Central memory CD4-positive, alpha-beta T cell (primary cell): ENCODE data around the gene NOXO1.
"Not testable (repeated sequence)": the region's sequence is repeated elsewhere in the genome, so short reads cannot be mapped to it uniquely, and the experiment has no call there.

Experiments
- DNase-seq: peaks from one replicate; pipeline ENCODE4 v3.0.0; 2022

NOXO1 gene

DNA sequence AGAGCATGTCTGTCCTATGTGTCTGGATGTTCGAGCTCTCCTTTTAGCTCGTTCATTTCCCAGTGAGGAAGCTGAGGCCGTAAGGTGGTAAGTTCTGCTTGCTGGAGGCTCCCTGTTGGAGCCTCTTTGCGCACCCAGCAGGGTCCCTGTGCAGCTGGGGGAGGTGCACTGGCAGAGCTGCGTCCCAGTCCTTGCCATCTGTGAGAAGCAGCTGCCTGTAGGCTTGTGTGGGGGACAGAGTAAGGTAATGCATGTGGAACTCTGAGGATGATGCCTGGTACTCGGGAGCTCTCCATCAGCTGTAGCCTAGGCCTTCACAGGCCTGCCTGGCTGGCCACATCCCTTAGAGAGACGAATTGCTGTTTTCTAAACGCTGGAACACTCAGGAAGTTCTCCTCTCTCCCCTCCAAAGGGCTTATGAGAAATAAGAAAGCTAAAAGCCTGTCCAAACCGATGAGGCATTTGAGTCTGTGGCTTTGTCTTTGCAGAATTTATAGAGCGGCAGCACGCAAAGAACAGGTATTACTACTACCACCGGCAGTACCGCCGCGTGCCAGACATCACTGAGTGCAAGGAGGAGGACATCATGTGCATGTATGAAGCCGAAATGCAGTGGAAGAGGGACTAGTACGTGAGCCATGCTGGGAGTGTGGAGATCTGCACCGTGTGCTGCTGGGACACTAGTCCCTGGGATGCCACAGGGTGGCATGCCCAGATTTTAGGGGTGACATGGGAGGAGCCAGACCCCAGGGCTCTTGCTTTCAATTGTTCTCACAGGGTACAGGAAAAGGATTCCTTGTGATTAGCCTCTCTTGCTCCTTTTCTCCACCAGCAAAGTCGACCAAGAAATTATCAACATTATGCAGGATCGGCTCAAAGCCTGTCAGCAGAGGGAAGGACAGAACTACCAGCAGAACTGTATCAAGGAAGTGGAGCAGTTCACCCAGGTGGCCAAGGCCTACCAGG, 20.3 kb downstream of the NOXO1 start:
- DNase-seq, result peak; percentile 28

DNA sequence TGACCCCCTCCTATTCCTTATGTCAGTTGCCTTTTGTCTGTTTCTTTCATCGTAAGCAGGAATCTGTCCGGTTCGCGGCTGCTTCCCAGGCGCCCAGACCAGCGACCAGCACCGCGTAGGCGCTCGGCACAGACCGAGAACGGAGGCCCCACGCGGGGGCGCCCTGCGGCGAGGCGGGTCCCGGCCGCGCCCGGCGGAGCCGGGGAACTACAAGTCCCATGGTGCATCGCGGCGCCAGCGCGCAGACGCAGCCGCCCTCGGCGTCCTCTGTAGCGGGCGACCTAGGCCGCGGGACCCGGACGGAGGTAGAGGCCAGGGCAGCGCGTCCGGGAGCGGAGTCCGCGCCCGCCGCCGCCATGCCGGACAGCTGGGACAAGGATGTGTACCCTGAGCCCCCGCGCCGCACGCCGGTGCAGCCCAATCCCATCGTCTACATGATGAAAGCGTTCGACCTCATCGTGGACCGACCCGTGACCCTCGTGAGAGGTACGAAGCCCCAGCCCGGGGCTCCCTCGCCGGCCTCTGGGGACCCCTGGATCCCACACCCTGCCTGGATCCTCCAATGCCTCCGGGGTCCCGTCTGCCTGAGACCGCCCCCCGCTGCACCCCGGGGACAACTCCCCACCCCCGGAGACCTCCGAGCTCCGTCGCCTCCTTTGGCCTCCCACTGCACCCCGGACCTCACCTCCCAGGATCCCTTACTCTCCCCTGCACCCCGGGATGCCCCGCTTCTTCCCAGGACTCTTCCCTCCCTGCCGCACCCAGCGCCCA, 21.8 kb downstream of the NOXO1 start, which contains the start of gene NDUFB10:
NDUFB10 (plus strand) TSS at position 270 of the 771 bp plus-strand sequence; CDS start at position 357, 87 bp downstream.
- DNase-seq, result peak; percentile 85

DNA sequence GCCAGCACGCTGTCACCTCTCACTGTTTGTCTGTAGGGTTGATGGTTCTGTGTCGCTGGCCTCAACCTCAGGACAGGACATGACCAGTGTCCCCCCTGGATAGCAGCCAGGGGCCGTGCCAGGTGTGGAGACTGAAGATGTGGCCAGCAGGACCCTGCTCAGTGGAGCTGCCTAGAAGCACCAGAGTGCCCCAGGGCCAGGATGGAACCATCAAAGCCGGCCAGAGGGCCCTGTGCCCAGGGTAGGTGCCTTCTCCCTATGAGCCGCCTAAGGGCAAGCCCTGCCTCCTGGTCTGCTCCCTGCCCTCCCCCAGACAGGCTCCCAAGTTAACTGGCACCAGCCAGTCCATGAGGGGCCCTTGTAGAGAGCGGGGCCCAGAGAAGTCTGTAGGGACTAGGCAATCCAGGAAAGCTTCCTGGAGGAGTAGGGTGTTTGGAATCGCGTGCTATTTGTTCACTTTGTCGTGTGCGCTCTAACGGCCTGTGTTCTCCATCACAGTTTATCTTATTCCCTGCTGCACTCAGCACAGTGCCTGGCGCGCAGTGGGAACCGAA, 22.5 kb downstream of the NOXO1 start:
- no peak for DNase-seq

DNA sequence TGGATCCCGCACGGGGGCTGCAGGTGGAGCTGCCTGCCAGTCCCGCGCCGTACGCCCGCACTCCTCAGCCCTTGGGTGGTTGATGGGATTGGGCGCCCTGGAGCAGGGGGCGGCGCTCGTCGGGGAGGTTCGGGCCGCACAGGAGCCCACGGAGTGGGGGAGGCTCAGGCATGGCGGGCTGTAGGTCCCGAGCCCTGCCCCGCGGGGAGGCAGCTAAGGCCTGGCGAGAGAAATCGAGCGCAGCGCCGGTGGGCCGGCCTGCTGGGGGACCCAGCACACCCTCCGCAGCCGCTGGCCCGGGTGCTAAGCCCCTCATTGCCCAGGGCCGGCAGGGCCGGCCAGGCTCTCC, 23.2 kb downstream of the NOXO1 start:
- DNase-seq, result not testable (repeated sequence)

DNA sequence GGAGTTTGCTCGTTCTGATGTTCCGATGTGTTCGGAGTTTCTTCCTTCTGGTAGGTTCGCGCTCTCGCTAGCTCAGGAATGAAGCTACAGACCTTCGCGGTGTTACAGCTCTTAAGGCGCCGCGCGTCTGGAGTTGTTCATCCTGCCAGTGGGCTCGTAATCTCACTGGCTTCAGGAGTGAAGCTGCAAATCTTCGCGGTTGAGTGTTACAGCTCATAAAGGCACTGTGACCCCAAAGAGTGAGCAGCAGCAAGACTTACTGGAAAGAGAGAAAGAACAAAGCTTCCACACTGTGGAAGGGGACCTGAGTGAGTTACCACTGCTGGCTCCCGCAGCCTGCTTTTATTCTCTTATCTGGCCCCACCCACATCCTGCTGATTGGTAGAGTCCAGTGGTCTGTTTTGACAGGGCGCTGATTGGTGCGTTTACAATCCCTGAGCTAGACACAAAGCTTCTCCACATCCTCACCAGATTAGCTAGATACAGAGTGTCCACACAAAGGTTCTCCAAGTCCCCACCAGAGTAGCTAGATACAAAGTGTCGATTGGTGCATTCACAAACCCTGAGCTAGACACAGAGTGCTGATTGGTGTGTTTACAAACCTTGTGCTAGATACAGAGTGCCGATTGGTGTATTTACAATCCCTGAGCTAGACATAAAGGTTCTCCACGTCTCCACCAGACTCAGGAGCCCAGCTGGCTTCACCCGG, 23.7 kb downstream of the NOXO1 start:
- not testable (repeated sequence) for DNase-seq

DNA sequence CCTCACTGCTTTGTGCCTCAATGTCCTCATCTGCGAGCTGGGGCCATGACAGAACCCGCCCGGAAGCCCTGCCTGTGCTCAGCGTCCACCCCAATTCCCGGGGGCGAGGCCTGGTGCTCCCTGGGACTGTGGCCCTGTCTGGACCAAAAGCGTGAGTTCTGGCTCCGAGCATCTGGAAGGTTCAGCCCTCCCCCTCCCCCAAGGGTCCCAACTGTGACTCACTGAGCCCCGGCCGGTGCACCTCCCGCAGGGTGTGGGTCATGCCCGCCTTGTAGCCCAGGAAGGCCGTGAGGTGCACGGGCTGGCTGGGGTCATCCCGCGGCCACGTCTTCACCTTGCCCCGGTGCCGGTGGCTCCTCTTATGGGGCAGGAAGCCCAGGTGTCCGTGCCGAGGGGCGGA, 27.5 kb downstream of the NOXO1 start:
- DNase-seq, result no peak

DNA sequence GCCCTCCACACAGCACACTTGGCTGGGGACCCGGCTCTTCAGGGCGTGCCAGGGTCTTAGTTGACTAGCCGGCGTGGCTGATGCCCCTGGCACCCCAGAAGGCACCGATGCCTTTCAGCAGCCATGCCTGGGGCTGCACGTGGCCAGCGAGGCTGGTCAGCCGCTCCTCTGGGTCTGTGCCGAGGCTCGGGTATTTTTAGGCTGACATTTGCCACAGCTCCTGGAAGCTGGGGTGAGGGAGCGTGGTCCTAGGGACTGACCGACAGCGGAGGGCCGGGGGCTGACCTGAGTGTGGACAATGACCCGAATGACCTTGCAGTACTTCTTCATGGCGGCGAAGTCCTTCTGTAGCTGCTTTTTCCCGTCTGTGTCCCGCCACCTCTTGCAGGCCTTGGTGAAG, 30.7 kb downstream of the NOXO1 start:
- DNase-seq, result no peak

DNA sequence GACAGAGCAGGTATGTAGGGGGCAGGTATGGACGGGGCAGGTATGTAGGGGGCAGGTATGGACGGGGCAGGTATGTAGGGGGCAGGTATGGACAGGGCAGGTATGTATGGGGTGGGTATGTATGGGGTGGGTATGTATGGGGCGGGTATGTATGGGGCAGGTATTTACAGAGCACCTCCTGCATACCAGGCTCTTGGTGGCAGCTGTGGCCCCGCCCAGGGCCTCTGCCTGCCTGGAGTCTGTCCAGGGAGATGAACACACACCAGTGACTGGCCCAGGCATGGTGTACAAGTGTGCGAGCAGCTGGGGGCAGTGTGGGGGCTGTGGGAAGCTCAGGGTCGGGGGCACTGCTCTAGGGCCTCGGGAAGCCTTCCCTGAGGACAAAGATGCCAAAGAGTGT, 31.2 kb downstream of the NOXO1 start:
- no peak for DNase-seq

DNA sequence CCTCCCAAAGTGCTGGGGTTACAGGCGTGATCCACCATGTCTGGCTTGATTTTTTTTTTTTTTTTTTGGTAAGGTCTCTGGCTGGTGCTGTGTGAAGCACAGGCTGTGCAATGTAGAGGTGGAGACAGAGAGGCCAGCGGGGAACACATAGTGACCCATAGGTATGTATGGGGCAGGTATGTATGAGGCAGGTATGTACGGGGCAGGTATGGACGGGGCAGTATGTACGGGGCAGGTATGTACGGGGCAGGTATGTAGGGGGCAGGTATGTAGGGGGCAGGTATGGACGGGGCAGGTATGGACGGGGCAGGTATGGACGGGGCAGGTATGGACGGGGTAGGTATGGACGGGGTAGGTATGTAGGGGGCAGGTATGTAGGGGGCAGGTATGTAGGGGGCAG, 31.8 kb downstream of the NOXO1 start:
- DNase-seq, result no peak

DNA sequence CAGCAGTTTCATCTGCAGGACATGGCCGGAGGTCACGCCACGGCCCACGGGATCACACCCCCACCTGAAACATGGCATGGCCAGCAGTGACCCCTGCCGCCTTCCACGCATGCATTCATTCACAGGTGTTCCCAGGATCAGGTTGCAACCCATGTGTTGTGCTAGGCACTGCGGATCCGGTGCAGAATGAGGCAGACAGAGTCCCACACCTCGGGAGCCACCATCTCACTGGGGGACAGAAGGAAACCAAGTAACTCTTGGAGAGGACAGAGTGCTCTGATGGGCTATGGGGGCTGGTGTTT, 33.9 kb downstream of the NOXO1 start:
- DNase-seq, result no peak

DNA sequence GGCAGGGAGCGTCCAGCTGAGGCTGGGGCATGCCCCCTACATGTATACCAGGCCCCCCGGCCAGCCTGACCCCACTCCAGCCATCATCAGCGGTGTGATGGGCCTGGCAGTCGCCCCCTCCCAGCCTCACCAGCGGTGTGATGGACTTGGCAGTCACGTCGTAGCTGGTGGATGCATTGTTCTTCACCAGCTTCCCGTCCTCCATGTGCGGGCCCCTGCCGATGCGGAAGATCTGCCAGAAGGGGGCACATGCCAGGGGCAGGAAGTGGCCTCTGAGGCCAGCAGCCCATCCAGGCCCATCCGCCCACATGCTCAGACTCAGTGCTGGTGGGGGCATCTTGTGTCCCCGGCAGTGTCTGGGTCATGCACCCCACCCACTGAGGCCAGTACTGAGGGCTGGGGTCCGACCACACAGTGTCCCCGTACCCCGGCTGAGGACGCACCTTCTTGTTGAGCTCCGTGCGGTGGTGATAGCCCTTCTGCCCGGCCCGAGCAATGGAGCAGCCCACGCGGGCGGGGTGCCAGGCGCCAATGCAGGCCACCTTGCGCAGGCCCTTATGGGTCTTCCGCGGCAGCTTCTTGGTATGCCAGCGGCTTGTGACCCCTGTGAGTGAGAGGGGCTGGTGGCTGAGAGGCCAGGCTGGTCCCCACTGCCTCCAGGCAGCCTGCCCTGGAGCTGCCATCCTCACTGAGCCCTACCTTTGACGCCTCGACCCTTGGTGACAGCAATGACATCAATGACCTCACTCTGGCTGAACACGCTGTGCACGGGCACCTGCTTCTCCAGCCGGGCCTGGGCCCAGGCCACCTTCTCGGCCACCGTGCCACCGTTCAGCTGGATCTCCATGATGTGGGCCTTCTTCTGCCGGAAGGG, 34.5 kb downstream of the NOXO1 start:
- no peak for DNase-seq

DNA sequence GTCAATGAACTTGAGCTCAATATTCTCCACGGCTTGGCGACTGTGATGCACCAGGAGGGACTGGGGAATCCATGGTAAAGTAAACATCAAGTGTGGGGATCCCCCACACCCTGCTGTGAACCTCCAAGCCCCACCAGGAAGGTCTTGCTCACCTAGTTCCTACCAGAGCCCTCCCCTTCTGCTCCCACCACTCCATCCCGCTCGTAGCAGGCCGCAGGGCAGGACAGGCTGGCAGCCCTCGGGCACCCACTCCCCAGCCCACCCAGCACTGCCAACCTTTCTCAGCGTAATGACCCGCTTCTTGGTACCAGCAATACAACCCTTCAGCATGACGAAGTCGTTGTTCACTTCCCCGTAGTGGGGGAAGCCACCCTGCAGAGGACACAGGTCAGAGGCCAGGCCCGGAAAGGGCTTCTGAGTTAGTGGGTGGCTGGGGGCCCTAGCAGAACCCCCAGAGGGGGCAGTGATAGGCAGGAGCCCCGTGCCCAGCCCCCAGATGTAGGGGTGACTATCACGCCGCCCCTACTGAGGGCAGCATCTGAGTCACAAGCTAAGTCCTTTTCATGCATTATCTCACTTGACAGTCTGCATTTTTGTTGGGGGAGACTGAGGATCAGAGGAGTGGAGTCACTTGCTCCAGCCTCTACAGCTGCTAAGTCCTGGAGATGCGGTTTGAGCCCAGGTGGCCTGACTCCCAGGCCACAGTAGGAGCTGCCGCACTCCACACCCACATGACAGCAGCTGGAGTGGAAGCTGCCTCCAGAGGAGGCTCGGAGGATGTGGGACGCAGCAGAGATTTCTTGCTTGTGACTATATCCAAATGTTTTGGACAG, 35.5 kb downstream of the NOXO1 start:
- no peak for DNase-seq

DNA sequence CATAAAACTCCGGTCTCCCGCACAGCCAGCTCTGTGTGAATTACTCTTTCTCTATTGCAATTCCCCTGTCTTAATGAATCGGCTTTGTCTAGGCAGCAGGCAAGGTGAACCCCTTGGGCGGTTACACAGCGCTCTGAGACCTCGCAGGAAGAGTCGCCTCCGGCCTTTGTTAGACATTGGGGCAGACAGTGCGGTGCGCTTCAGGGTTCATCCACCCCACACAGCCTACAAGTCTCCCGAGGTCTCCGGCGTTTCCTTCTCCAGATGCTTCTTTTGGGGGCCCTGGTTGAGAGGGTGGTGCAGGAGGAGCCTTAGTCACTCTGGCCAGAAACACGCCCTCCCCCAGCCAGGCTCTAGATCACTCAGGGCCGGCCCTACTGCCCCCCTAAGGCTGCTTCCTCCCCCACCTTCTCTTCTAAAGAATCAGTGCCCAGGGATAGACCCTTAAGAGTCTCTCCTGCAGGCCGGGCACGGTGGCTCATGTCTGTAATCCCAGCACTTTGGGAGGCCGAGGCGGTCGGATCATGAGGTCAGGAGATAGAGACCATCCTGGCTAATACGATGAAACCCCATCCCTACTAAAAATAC, 36.6 kb downstream of the NOXO1 start:
- DNase-seq, result no peak

DNA sequence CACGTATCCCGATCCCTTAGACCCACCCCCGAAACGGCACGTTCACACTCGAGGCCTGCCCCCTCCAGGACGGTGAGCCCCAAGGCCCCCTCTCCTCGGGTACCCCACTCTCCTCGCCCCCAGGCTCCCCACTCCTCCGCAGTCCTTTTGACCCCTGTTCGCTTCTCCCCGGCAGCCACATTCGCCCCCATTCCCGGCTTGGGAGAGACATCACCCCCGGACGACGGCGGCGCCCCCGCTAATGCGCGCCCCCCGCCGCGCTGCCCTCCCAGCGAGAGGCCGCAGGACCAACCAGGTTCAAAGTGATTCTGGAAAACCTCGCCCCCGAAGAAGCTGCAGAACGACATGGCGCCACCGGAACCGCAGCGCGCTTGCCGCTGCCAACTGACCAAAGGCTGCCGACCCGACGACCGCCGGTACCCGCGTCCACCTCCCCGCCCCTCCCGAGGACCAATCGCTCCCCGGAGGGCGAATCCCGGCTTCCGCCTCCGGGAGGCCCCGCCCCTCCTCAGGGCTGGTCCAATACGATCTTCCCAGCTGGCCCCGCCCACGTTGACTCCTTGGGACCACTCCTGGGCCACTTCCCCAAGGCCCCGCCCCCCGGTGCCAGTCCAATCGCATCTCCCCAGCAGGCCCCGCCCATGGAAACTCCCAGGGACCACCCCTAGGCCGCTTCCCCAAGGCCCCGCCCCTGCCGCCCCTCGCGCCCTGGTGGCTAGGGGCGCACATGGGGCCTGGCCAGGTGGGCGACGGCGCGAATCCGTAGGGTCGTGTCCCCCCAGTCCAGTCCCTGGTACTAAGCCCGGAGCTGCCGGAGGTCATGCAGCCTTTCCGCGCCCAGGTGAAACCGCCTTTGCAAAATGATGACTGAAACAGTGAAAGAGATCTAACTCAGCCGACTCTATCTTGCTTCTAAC, 38.2 kb downstream of the NOXO1 start, which contains the start of gene MSRB1:
MSRB1 (minus strand) TSS at position 390 of the 917 bp plus-strand sequence; CDS start at position 347, 43 bp downstream.
- peak; percentile 98 for DNase-seq

DNA sequence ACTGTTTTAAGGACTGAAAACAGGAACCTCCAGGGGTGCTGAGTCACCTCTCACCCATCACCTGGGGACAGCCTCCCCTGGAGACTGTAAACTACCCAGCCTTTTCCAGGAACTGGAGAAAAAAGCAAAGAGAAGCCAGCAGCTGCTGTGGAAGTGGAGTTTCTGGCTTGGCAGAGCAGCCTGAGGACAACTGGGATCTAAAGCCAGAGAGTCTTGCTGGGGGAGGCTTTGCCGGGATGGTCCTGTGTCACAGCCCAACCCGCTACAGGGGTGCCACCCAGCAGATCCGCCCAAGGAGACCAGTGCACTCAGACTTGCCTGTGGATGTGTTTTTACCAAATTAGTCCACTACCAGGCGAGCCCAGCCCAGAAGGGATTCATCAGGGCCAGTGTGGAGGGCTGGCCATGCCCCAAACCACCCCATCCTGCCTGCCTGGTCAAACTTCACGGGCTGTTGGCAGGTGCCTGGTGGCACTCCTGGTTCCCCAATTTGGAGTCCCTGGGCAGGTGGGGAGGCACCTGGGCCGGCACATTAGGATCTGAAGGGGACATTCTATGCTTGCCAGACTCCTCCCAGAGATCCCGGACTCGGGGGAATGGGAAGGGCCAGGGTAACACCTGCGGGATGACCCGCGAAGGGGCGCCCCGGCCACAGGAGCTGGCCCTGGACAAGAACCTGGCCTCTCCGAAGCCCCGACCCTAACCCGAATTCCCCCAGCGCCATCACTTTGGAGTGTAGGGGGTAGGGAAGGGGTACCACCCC, 39.0 kb downstream of the NOXO1 start:
- DNase-seq, result no peak

DNA sequence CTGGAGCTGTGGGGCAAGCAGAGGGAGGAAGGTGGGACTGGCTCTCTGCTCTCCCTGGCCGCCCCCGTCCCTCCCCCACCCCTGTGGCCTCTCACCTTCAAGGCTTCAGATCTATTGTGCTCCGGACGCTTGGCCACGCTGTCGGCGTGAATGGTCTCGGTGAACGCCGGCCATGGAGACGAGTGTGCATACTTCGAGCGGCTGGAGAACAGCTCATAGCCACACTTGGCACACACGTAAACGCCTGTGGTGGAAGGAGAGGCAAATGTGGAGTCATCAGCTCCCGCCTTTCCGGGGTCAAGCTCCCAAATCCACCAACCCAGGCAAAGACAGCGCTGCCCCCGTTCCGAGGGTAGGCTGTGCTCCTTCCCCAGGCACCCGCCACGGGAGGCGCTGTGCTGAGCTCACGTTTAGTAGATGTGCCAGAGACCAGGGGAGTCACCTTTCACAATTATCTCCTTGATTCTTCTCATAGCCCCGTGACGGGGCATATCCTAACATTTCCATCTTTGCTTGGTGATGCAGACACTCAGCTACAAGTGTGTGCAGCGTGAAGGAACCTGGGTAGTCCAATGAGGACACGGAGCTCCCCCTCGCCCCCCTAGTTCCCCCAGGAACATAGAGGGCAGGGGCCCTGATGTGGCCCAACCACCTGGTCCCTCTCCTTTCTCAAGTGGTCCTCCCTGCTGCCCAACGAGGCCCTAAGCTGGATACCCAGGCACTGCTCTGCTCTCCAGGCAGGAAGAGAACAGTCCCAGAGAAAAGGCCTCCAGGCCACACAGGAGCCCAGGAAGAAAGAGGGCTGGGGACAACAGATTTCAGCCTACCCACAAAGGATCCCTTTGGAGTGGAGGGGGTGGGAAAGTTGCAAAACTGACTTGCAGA, 39.9 kb downstream of the NOXO1 start:
- no peak for DNase-seq
